Astrocyte (in vitro differentiated cells and primary cell): ENCODE measurements around the gene LMO1. TPM values are rescaled to one million over a fixed set of nuclear protein-coding genes. Genes with fewer than 3 reads are reported as not detected.

Source experiments
- DNase-seq: peaks from one replicate; pipeline ENCODE4 v3.0.0-alpha.2; 2010; ENCODE audit warnings: low read depth
- FAIRE-seq: peaks from 2 replicates; lab custom pipeline; 2011; peaks lifted over from hg19 to GRCh38; lab: Jason Lieb, UNC
- H2AFZ ChIP-seq: 2 replicates; pipeline ENCODE4 v1.6.0; 2012; ENCODE audit warnings: low read depth, low read length, inconsistent platforms
- H3K27ac ChIP-seq: 2 replicates; pipeline ENCODE4 v1.5.1; 2011; ENCODE audit warnings: low read depth, low read length, inconsistent platforms
- H3K27me3 ChIP-seq: 2 replicates; pipeline ENCODE4 v1.6.0; 2011; ENCODE audit warnings: low read length, inconsistent platforms; ENCODE audit not compliant: insufficient read depth
- H3K36me3 ChIP-seq: 2 replicates; pipeline ENCODE4 v1.5.1; 2011; ENCODE audit warnings: low read length, inconsistent platforms; ENCODE audit not compliant: insufficient read depth
- H3K4me1 ChIP-seq: 2 replicates; pipeline ENCODE4 v1.5.1; 2011; ENCODE audit warnings: low read length, inconsistent platforms; ENCODE audit not compliant: insufficient read depth
- H3K4me2 ChIP-seq: 2 replicates; pipeline ENCODE4 v1.6.0; 2012; ENCODE audit warnings: low read length, inconsistent platforms
- H3K4me3 ChIP-seq: 2 replicates; pipeline ENCODE4 v1.5.1; 2011; ENCODE audit warnings: low read depth, mild to moderate bottlenecking, low read length, inconsistent platforms; ENCODE audit not compliant: insufficient read depth
- H3K79me2 ChIP-seq: 2 replicates; pipeline ENCODE4 v1.6.0; 2012; ENCODE audit warnings: mild to moderate bottlenecking, low read length, inconsistent platforms; ENCODE audit not compliant: insufficient read depth
- H3K9ac ChIP-seq: 2 replicates; pipeline ENCODE4 v1.6.0; 2012; ENCODE audit warnings: mild to moderate bottlenecking, low read length, inconsistent platforms
- H3K9me3 ChIP-seq: 2 replicates; pipeline ENCODE4 v1.5.1; 2012; ENCODE audit warnings: low read depth, mild to moderate bottlenecking, low read length, inconsistent platforms; ENCODE audit not compliant: insufficient read depth
- H4K20me1 ChIP-seq: 2 replicates; pipeline ENCODE4 v1.6.0; 2012; ENCODE audit warnings: low read length, inconsistent platforms; ENCODE audit not compliant: insufficient read depth
- H3K27ac Mint-ChIP-seq: one replicate; pipeline ENCODE4 v1.8.0; 2021; ENCODE audit warnings: mild to moderate bottlenecking, mixed read lengths; ENCODE audit not compliant: unreplicated experiment
- H3K27me3 Mint-ChIP-seq: one replicate; pipeline ENCODE4 v1.8.0; 2021; ENCODE audit warnings: low read depth, mixed read lengths; ENCODE audit not compliant: unreplicated experiment
- H3K36me3 Mint-ChIP-seq: one replicate; pipeline ENCODE4 v1.8.0; 2021; ENCODE audit warnings: low read depth, mixed read lengths; ENCODE audit not compliant: unreplicated experiment
- H3K4me1 Mint-ChIP-seq: one replicate; pipeline ENCODE4 v1.8.0; 2021; ENCODE audit warnings: low read depth, mixed read lengths; ENCODE audit not compliant: unreplicated experiment
- H3K4me3 Mint-ChIP-seq: one replicate; pipeline ENCODE4 v1.8.0; 2021; ENCODE audit warnings: mild to moderate bottlenecking, moderate library complexity, mixed read lengths; ENCODE audit not compliant: unreplicated experiment
- H3K9me3 Mint-ChIP-seq: one replicate; pipeline ENCODE4 v1.8.0; 2021; ENCODE audit warnings: mild to moderate bottlenecking, mixed read lengths; ENCODE audit not compliant: unreplicated experiment
- EZH2 ChIP-seq: IDR thresholded peaks from 2 replicates; pipeline ENCODE4 v1.6.1; 2012; ENCODE audit warnings: mild to moderate bottlenecking, low read length, inconsistent platforms; ENCODE audit not compliant: insufficient read depth
- total RNA-seq: library from RNA; stranded (reverse); gene quantifications from 2 replicates; pipeline ENCODE4 v1.2.1, GENCODE V29; 2021
- TF ChIP-seq, protein P1 (sequence below): IDR thresholded peaks from 2 replicates; pipeline ENCODE4 v1.5.1; 2011; ENCODE audit warnings: low read depth, mild to moderate bottlenecking, inconsistent platforms, low read length, moderate library complexity; ENCODE audit not compliant: insufficient read depth

Gene LMO1
- total RNA-seq, 1 donor from 2014 or later = 1.5 TPM

DNA sequence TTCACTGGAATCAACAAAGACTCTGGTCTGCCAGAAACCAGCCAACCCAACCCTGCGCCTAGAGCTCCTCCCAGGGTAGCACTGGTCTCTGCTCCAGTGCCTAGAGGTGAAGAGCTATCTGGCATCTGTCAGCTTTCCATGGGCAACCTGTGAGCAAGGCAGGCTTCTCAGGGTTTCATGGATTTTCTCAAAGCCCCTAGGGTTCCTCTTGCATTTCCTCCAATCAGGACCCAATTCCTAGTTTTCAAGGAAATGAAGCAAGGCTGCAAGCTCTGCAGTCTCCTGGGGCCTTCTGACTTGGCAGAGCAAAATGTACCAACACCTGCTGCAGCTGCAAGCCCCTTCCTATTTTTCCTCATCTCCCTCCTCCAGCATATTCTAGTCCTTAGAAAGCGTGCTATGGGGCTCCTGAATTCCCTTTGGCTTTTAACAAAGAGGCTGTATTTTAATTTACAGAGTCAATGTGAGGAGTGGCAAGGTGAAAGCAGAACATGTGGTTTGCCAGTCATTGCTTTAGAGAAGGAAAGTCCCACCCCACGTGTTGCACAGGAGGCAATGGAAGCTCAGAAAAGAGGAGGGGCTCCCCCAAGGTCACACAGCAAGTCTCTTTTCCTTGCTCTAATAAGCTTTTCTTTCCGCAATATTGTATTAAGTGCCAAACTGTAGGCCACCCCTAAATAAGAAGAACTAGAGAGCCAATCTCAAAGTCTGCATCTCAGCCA, 61.9 kb downstream of the LMO1 start:
- no peaks in the 10 kb centered on the region for H3K36me3 Mint-ChIP-seq
- no peak for FAIRE-seq
- H3K4me1 Mint-ChIP-seq = no peaks in the 10 kb centered on the region
- peaks cover 55% of the 10 kb centered on the region for H3K27me3 Mint-ChIP-seq
- no peak overlapping the region for H3K27ac Mint-ChIP-seq
- Histone ChIP-seq H3K9me3 (no peaks in the 10 kb centered on the region), H3K79me2 (no peaks in the 10 kb centered on the region), H3K27ac (no peak overlapping the region), H2AFZ (no peak overlapping the region), H3K4me2 (no peak overlapping the region), H4K20me1 (no peaks in the 10 kb centered on the region), H3K4me1 (peaks cover 1% of the 10 kb centered on the region), H3K27me3 (peaks cover 14% of the 10 kb centered on the region), H3K36me3 (no peaks in the 10 kb centered on the region), H3K4me3 (no peak overlapping the region), H3K9ac (no peak overlapping the region)
- no peak for DNase-seq
- peaks cover 3% of the 10 kb centered on the region for H3K9me3 Mint-ChIP-seq
- TF ChIP-seq EZH2 = no peak
- TF ChIP-seq, protein P1, sequence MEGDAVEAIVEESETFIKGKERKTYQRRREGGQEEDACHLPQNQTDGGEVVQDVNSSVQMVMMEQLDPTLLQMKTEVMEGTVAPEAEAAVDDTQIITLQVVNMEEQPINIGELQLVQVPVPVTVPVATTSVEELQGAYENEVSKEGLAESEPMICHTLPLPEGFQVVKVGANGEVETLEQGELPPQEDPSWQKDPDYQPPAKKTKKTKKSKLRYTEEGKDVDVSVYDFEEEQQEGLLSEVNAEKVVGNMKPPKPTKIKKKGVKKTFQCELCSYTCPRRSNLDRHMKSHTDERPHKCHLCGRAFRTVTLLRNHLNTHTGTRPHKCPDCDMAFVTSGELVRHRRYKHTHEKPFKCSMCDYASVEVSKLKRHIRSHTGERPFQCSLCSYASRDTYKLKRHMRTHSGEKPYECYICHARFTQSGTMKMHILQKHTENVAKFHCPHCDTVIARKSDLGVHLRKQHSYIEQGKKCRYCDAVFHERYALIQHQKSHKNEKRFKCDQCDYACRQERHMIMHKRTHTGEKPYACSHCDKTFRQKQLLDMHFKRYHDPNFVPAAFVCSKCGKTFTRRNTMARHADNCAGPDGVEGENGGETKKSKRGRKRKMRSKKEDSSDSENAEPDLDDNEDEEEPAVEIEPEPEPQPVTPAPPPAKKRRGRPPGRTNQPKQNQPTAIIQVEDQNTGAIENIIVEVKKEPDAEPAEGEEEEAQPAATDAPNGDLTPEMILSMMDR = no peak
- H3K4me3 Mint-ChIP-seq = no peak overlapping the region

DNA sequence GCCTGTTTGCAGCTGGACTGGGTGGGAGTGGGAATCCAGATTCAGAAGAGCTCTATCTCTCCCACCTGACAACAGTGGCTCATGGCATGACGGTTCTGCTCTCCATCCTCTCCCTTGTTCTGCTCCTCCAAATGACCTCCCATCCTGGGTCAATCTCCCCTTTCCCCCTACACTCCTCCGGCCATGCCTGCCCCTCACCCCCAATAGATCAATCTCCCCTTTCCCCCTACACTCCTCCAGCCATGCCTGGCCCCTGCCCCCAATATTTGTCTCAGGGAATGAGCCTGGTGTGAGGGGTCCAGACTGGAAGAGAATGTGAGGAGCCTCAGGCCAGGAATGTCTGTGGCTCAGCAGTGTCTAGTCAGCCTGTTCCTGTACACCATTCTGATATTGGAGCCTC, 64.0 kb downstream of the LMO1 start:
- no peak overlapping the region for H3K4me2 ChIP-seq
- Mint-ChIP-seq H3K36me3 (no peaks in the 10 kb centered on the region), H3K4me1 (no peaks in the 10 kb centered on the region), H3K27me3 (peaks cover 71% of the 10 kb centered on the region), H3K27ac (no peak overlapping the region), H3K4me3 (no peak overlapping the region), H3K9me3 (peaks cover 1% of the 10 kb centered on the region)
- no peaks in the 10 kb centered on the region for H3K36me3 ChIP-seq
- no peak overlapping the region for H3K27ac ChIP-seq
- peaks cover 14% of the 10 kb centered on the region for H3K27me3 ChIP-seq
- no peak overlapping the region for H3K4me3 ChIP-seq
- no peak overlapping the region for H2AFZ ChIP-seq
- FAIRE-seq (no peak), DNase-seq (no peak)
- no peaks in the 10 kb centered on the region for H4K20me1 ChIP-seq
- H3K4me1 ChIP-seq = no peaks in the 10 kb centered on the region
- no peaks in the 10 kb centered on the region for H3K9me3 ChIP-seq
- no peaks in the 10 kb centered on the region for H3K79me2 ChIP-seq
- H3K9ac ChIP-seq = no peak overlapping the region
- no peak for TF ChIP-seq EZH2
- TF ChIP-seq, protein P1 = no peak

DNA sequence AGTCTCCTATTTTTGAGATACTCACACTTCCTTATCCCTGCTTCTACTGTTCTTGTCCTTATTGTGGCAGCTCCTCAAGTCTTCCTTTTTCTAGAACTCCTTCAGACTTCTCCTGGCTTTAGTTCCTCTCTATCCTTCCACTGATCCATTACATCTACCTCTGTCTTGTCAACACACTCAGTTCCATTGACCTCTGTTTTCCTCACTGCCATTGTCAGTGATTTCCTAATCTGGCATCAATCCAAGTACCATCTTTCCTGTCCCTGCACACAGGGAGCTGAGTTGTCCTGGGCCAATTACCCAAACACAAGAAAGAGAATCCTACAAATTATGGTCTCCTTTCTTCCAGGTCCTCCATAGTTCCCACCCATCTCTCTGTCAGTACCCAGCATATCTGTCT, 66.9 kb downstream of the LMO1 start:
- Histone ChIP-seq H3K79me2 (no peaks in the 10 kb centered on the region), H3K4me1 (no peaks in the 10 kb centered on the region), H3K4me2 (no peak overlapping the region), H4K20me1 (no peaks in the 10 kb centered on the region), H3K27me3 (peaks cover 23% of the 10 kb centered on the region), H3K9ac (no peak overlapping the region), H3K4me3 (no peak overlapping the region), H3K9me3 (no peaks in the 10 kb centered on the region), H2AFZ (no peak overlapping the region), H3K27ac (no peak overlapping the region), H3K36me3 (no peaks in the 10 kb centered on the region)
- Mint-ChIP-seq H3K4me3 (no peak overlapping the region), H3K36me3 (no peaks in the 10 kb centered on the region), H3K4me1 (no peaks in the 10 kb centered on the region), H3K27me3 (peaks cover 68% of the 10 kb centered on the region), H3K27ac (no peak overlapping the region), H3K9me3 (peaks cover 1% of the 10 kb centered on the region)
- no peak for TF ChIP-seq EZH2
- TF ChIP-seq, protein P1 = no peak
- DNase-seq (no peak), FAIRE-seq (no peak)
